Activated CD4-positive, alpha-beta T cell treated with anti-CD3 and anti-CD28 coated beads for 24 hours (primary cell): Measurements from ENCODE around the gene KMT2B.

Source experiments
- DNase-seq, 2 donors: peaks; one replicate each; pipeline ENCODE4 v3.0.0-alpha.2; 2020; ENCODE audit warnings: low read depth in 2 of 2

Gene KMT2B

DNA sequence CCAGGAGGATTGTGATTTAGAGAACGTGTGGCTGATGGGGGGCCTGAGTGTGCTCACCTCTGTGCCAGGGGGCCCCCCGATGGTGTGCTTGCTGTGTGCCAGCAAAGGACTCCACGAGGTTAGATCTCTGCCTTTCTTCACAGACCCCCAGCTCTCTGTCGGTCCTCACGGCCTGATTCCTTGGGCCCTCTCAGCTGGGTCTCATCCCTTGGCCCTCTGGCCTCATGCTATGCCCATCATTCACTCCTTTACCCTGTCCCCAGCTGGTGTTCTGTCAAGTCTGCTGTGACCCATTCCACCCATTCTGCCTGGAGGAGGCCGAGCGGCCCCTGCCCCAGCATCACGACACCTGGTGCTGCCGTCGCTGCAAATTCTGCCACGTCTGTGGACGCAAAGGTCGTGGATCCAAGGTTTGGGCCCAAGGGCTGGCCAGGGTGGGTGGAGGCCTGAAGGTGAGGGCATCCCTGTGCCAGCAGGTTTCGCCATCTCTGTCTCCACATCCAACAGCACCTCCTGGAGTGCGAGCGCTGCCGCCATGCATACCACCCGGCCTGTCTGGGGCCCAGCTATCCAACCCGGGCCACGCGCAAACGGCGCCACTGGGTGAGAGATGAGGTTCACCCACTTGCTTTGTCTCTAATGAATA lies 7.5 kb downstream of the KMT2B start:
- DNase-seq, result no peak

GRCh38 chr19:35727053-35727955 lies 9.5 kb downstream of the KMT2B start:
- no peak for DNase-seq

- no peak for DNase-seq
Observed at GRCh38 chr19:35727956-35728706, 10.3 kb downstream of the KMT2B start.

DNA sequence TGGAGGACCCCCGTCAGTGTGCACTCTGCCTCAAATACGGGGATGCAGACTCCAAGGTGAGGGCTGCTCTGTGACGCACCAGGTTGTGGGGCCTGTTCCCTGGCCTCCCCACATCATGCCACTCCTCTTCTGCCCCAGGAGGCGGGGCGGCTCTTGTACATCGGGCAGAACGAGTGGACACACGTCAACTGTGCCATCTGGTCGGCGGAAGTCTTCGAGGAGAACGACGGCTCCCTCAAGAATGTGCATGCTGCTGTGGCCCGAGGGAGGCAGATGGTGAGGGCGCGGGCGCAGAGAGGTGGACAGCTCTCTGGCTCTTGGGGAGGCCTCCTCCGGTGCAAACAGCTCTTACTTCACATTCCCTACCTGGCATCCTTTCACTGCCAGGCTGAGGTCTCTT lies 11.2 kb downstream of the KMT2B start:
- no peak for DNase-seq

DNA sequence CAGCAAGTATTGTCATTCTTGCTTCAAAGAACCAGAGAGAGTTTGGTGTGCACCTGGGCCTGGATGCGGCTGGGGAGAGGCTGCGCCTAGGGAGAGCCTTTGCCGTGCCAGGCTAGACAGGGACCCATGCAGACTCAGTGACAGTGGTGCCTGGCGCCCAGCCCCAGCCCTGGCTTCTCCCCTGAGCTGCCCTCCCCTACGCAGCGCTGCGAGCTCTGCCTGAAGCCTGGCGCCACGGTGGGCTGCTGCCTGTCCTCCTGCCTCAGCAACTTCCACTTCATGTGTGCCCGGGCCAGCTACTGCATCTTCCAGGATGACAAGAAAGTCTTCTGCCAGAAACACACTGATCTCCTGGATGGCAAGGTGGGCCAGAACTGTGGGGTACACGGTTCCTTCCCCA lies 12.0 kb downstream of the KMT2B start:
- DNase-seq, result no peak

GRCh38 chr19:35730326-35730725 lies 12.5 kb downstream of the KMT2B start:
- DNase-seq, result no peak

DNA sequence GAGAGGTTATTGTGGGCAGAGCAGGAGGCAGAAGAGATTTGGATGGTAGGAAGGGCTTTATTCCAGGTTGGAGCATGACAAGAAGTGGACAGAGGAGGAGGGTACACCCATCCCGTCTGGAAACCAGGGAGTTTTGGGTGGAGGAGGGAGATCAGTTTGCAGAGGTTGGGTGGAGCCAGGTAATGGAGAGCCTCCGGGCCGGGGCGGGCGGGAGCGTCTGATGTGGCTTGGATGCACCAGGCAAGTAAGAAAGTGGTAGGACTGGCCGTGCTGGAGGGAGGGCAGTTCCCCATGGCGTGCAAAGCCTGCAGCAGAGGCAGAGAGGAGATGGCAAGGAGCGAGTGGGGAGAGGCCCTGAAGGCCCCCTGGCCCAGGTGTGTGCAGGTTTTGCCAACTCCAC lies 13.6 kb downstream of the KMT2B start:
- no peak for DNase-seq

- DNase-seq, result no peak
Observed at GRCh38 chr19:35731779-35732405, 14.1 kb downstream of the KMT2B start.

DNA sequence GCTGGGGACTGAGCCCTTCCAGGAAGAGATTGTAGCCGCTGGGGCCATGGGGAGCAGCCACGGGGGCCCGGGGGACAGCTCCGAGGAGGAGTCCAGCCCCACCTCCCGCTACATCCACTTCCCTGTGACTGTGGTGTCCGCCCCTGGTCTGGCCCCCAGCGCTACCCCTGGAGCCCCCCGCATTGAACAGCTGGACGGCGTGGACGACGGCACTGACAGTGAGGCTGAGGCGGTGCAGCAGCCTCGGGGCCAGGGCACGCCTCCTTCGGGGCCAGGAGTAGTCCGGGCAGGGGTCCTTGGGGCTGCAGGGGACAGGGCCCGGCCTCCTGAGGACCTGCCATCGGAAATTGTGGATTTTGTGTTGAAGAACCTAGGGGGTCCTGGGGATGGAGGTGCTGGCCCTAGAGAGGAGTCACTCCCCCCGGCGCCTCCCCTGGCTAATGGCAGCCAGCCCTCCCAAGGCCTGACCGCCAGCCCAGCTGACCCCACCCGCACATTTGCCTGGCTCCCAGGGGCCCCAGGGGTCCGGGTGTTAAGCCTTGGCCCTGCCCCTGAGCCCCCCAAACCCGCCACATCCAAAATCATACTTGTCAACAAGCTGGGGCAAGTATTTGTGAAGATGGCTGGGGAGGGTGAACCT lies 14.9 kb downstream of the KMT2B start:
- DNase-seq, result no peak

- no peak for DNase-seq
Observed at GRCh38 chr19:35733180-35734125, 15.7 kb downstream of the KMT2B start.

DNA sequence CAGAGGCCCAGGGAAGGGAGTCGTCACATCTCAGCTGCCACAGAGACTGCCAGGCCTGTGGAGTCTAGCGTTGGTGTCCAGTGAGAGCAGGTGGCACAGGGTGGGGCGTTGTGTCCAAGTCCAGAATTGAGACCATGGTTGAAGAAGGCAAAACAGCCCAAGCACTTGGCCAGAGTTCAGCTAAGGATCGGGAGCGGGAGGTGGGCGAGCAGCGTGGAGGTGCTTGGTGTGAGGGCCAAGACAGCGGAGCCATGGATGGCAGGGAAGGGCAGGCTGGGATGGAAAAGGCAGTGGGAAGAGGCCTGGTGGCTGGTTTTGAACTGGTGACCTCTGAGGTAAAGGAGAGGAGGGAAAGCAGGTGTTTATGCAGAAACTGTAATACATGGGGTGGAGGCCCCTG lies 16.5 kb downstream of the KMT2B start:
- DNase-seq, result no peak

DNA sequence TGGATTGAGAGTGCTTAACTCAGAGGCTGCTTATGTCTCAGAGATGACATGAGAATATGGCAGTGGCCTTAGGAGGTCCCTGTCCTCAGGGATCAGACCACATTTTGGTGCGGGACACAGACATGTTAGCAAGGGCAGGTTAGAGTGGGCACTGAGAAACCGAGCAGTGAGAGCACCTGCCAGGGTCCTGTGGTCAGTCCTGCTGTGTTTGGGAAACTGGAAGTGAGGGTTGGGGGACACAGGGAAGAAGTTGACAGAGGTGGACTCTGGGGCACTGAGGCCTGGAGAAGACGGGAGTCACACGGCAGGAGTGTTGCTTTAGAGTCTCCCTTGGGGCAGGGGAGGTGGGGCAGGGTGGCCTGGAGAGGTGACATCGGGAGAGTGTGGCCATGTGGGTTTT lies 17.1 kb downstream of the KMT2B start:
- DNase-seq, result no peak

DNA sequence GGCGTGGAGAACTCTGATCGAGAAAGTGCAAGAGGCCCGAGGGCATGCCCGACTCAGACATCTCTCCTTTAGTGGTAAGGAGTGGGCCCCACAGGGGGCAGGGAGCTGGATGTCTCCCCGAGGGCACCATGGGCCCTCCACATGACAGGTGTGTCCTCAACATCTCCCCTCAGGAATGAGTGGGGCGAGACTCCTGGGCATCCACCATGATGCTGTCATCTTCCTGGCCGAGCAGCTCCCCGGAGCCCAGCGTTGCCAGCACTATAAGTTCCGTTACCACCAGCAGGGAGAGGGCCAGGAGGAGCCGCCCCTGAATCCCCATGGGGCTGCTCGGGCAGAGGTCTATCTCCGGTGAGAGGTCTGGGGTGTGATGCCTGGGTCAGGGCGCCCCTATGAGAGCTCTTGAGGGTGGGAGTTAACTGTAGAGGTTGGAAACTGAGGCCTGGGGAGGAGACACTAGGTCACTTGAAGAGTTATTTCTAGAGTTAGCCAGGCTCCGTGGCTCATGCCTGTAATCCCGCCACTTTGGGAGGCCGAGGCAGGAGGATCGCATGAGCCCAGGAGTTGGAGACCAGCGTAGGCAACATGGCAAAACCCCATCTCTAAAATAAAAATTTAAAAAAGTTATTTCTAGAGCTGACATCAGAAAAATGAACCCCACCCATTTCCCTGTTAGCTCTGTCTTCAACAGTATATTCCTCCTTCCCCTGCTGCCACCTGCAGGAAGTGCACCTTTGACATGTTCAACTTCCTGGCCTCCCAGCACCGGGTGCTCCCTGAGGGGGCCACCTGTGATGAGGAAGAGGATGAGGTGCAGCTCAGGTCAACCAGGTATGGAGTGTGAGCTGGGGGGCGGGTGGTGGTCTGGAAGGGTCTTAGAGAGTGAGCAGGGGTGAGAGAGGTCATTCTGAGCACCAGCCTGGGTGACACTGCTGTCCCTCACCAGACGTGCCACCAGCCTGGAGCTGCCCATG lies 19.4 kb downstream of the KMT2B start:
- no peak for DNase-seq

- DNase-seq, result no peak
Observed at GRCh38 chr19:35738021-35738886, 20.5 kb downstream of the KMT2B start.

DNA sequence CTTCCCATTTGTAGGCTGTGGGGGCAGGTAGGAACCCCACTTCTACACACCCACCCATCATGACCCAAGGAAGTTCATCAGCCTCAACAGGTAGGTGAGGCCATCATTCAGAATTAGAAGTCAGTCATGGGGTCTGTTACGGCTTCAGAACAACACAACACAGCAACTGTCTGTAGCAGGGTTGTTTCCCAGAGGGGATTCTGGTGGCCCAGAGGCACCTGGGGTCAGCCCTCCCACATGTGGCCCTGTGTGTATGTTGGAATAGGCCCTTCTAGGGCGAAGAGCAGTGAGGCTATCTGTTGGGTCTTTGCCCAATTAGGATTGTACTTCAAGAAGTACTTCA lies 21.1 kb downstream of the KMT2B start:
- no peak for DNase-seq

- no peak for DNase-seq
Observed at GRCh38 chr19:35739275-35740107, 21.7 kb downstream of the KMT2B start.

GRCh38 chr19:35740108-35740422 lies 22.3 kb downstream of the KMT2B start:
- no peak for DNase-seq
